Measurements from ENCODE around the gene GLE1. TPM values are rescaled to one million over a fixed set of nuclear protein-coding genes. Genes with fewer than 3 reads are reported as not detected.
"Not testable (repeated sequence)": the region's sequence is repeated elsewhere in the genome, so short reads cannot be mapped to it uniquely, and the experiment has no call there.

Gene GLE1
- total and polyA plus RNA-seq, 2 donors (not counting 1 experiment from before 2014, with no cell fraction given) = 11.8 to 30.3 TPM

- Histone ChIP-seq H3K27ac (ENCODE audit: low read length in 2 of 2) (no peak overlapping the region), H3K79me2 (ENCODE audit: control insufficient read depth, insufficient read depth, low read length) (peaks cover 31% of the 10 kb centered on the region), H4K20me1 (ENCODE audit: control insufficient read depth, insufficient read depth, low read length, poor library complexity, severe bottlenecking) (peaks cover 9% of the 10 kb centered on the region), H3K9ac (ENCODE audit: low read length) (peak overlapping the region; percentile 87), H2AFZ (ENCODE audit: insufficient read depth, low read depth, low read length, poor library complexity, severe bottlenecking) (peak overlapping the region; percentile 96), H3K4me2 (replicated peaks; ENCODE audit: low read depth, low read length, poor library complexity, severe bottlenecking) (peak overlapping the region; percentile 71), H3K4me3 (ENCODE audit: control extremely low read depth in 1 of 5, extremely low read depth in 1 of 5, insufficient read depth in 1 of 5, low read depth in 2 of 5, low read length in 4 of 5) (peak overlapping the region; percentile 45 to 97 (median 87)), H3K27me3 (replicated peaks in 1 of 4; ENCODE audit: control extremely low read depth in 1 of 4, control insufficient read depth in 3 of 4, insufficient read depth in 4 of 4, low read length in 3 of 4) (no peaks in the 10 kb centered on the region), H3K9me3 (ENCODE audit: control extremely low read depth in 1 of 3, control insufficient read depth in 2 of 3, insufficient read depth in 1 of 3, low read length in 2 of 3) (no peaks in the 10 kb centered on the region), H3K4me1 (ENCODE audit: control insufficient read depth in 2 of 2, insufficient read depth in 2 of 2, low read length in 2 of 2) (peaks cover 8 to 13% of the 10 kb centered on the region in 2 donors), H3K36me3 (replicated peaks in 1 of 2; ENCODE audit: control extremely low read depth in 1 of 2, control insufficient read depth in 1 of 2, extremely low read depth in 1 of 2, insufficient read depth in 2 of 2, low read length in 1 of 2) (peaks cover 0 to 15% of the 10 kb centered on the region in 2 experiments)
- intact Hi-C loops (cut with micrococcal nuclease) = loop anchor here (1.0 to 2.0 kb wide), 5 partner anchors 48 to 577 kb away; partner anchors contain the start of genes DOLPP1, ODF2, SPTAN1 and TBC1D13
- CTCF ChIA-PET = interaction anchor here (1.8 kb wide), 1 partner anchor 84 kb away, joined by 6 read pairs; no protein-coding TSS in a partner anchor
- H3K4me3 Mint-ChIP-seq = peak overlapping the region; percentile 100
- DNase-seq = no peak
- POLR2A ChIA-PET = no interaction called here
- H3K4me1 Mint-ChIP-seq = peaks cover 22% of the 10 kb centered on the region
- peak overlapping the region; percentile 74 for H3K27ac Mint-ChIP-seq
- 54% methylated on average over 9 of the region's 11 CpGs for WGBS (ENCODE audit: insufficient coverage)
- H3K27me3 Mint-ChIP-seq = no peaks in the 10 kb centered on the region
- TF ChIP-seq CTCF (IDR thresholded peaks at IDR 0.05) (no peak), EZH2 (IDR thresholded peaks at IDR 0.05; ENCODE audit: borderline replicate concordance, insufficient read depth, low read depth, low read length, poor library complexity, severe bottlenecking) (no peak)
- H3K9me3 Mint-ChIP-seq (ENCODE audit: insufficient read depth) = no peaks in the 10 kb centered on the region
- no peak for ATAC-seq (ENCODE audit: low read depth)
Observed at GRCh38 chr9:128503870-128504269, 649 bp upstream of the GLE1 start.

- no peaks in the 10 kb centered on the region for H3K27me3 Mint-ChIP-seq
- peaks cover 2 to 19% of the 10 kb centered on the region in 2 experiments for H3K36me3 ChIP-seq (replicated peaks in 1 of 2; ENCODE audit: control extremely low read depth in 1 of 2, control insufficient read depth in 1 of 2, extremely low read depth in 1 of 2, insufficient read depth in 2 of 2, low read length in 1 of 2)
- ChIA-PET POLR2A (no interaction called here), CTCF (interaction anchor here (0.9 to 1.8 kb wide), 4 partner anchors 66 to 313 kb away, joined by 3 to 6 read pairs (median 4); partner anchors contain the start of gene ENDOG)
- WGBS (ENCODE audit: insufficient coverage) = no CpG with 5 or more reads among the region's 6 CpGs
- no peaks in the 10 kb centered on the region for H3K9me3 Mint-ChIP-seq (ENCODE audit: insufficient read depth)
- H3K27ac ChIP-seq (ENCODE audit: low read length in 2 of 2) = peak overlapping the region in 1 of 2 donors; percentile 80
- peaks cover 9% of the 10 kb centered on the region for H4K20me1 ChIP-seq (ENCODE audit: control insufficient read depth, insufficient read depth, low read length, poor library complexity, severe bottlenecking)
- H3K4me3 Mint-ChIP-seq = peak overlapping the region; percentile 100
- H3K9me3 ChIP-seq (ENCODE audit: control extremely low read depth in 1 of 3, control insufficient read depth in 2 of 3, insufficient read depth in 1 of 3, low read length in 2 of 3) = no peaks in the 10 kb centered on the region
- H2AFZ ChIP-seq (ENCODE audit: insufficient read depth, low read depth, low read length, poor library complexity, severe bottlenecking) = peak overlapping the region; percentile 96
- no peaks in the 10 kb centered on the region for H3K27me3 ChIP-seq (replicated peaks in 1 of 4; ENCODE audit: control extremely low read depth in 1 of 4, control insufficient read depth in 3 of 4, insufficient read depth in 4 of 4, low read length in 3 of 4)
- TF ChIP-seq EZH2 (IDR thresholded peaks at IDR 0.05; ENCODE audit: borderline replicate concordance, insufficient read depth, low read depth, low read length, poor library complexity, severe bottlenecking) (no peak), CTCF (IDR thresholded peaks at IDR 0.05) (no peak)
- ATAC-seq (ENCODE audit: low read depth) (no peak), DNase-seq (no peak)
- H3K4me1 Mint-ChIP-seq = peaks cover 23% of the 10 kb centered on the region
- intact Hi-C loops (cut with micrococcal nuclease) = loop anchor here (1.0 to 2.0 kb wide), 2 partner anchors 67 to 575 kb away; partner anchors contain the start of gene DOLPP1
- H3K4me1 ChIP-seq (ENCODE audit: control insufficient read depth in 2 of 2, insufficient read depth in 2 of 2, low read length in 2 of 2) = peaks cover 8 to 13% of the 10 kb centered on the region in 2 donors
- H3K79me2 ChIP-seq (ENCODE audit: control insufficient read depth, insufficient read depth, low read length) = peaks cover 46% of the 10 kb centered on the region
- peak overlapping the region; percentile 85 to 97 (median 87) for H3K4me3 ChIP-seq (ENCODE audit: control extremely low read depth in 1 of 5, extremely low read depth in 1 of 5, insufficient read depth in 1 of 5, low read depth in 2 of 5, low read length in 4 of 5)
- peak overlapping the region; percentile 99 for H3K27ac Mint-ChIP-seq
- H3K4me2 ChIP-seq (replicated peaks; ENCODE audit: low read depth, low read length, poor library complexity, severe bottlenecking) = peak overlapping the region; percentile 71
- H3K9ac ChIP-seq (ENCODE audit: low read length) = peak overlapping the region; percentile 87
Observed at GRCh38 chr9:128505414-128505765, 871 bp downstream of the GLE1 start.

GRCh38 chr9:128505906-128506305, 1.4 kb downstream of the GLE1 start:
- intact Hi-C loops (cut with micrococcal nuclease) = loop anchor here (1.0 to 2.0 kb wide), 2 partner anchors 68 to 575 kb away; partner anchors contain the start of gene DOLPP1
- H3K4me3 ChIP-seq (ENCODE audit: control extremely low read depth in 1 of 5, extremely low read depth in 1 of 5, insufficient read depth in 1 of 5, low read depth in 2 of 5, low read length in 4 of 5); DNase-seq; H4K20me1 ChIP-seq (ENCODE audit: control insufficient read depth, insufficient read depth, low read length, poor library complexity, severe bottlenecking); H2AFZ ChIP-seq (ENCODE audit: insufficient read depth, low read depth, low read length, poor library complexity, severe bottlenecking); ATAC-seq (ENCODE audit: low read depth); H3K9me3 ChIP-seq (ENCODE audit: control extremely low read depth in 1 of 3, control insufficient read depth in 2 of 3, insufficient read depth in 1 of 3, low read length in 2 of 3); H3K27me3 ChIP-seq (replicated peaks in 1 of 4; ENCODE audit: control extremely low read depth in 1 of 4, control insufficient read depth in 3 of 4, insufficient read depth in 4 of 4, low read length in 3 of 4); H3K27me3 Mint-ChIP-seq; H3K27ac ChIP-seq (ENCODE audit: low read length in 2 of 2); POLR2A ChIA-PET; H3K9ac ChIP-seq (ENCODE audit: low read length); H3K9me3 Mint-ChIP-seq (ENCODE audit: insufficient read depth): not testable (repeated sequence)
- WGBS (ENCODE audit: insufficient coverage) = 98% methylated on average over 8 of the region's 12 CpGs
- H3K4me2 ChIP-seq (replicated peaks; ENCODE audit: low read depth, low read length, poor library complexity, severe bottlenecking) = peak overlapping the region; percentile 71
- Mint-ChIP-seq H3K27ac (peak overlapping the region; percentile 43), H3K4me3 (peak overlapping the region; percentile 100), H3K4me1 (peaks cover 23% of the 10 kb centered on the region)
- peaks cover 8 to 13% of the 10 kb centered on the region in 2 donors for H3K4me1 ChIP-seq (ENCODE audit: control insufficient read depth in 2 of 2, insufficient read depth in 2 of 2, low read length in 2 of 2)
- peaks cover 51% of the 10 kb centered on the region for H3K79me2 ChIP-seq (ENCODE audit: control insufficient read depth, insufficient read depth, low read length)
- CTCF ChIA-PET = interaction anchor here (1.0 kb wide), 1 partner anchor 313 kb away, joined by 3 read pairs; the partner anchor contains the start of gene ENDOG
- peaks cover 2 to 17% of the 10 kb centered on the region in 2 experiments for H3K36me3 ChIP-seq (replicated peaks in 1 of 2; ENCODE audit: control extremely low read depth in 1 of 2, control insufficient read depth in 1 of 2, extremely low read depth in 1 of 2, insufficient read depth in 2 of 2, low read length in 1 of 2)

Data from B cell (primary cell).